Stimulated activated CD4-positive, alpha-beta T cell treated with anti-CD3 and anti-CD28 coated beads, Interleukin-1b, Interleukin-23, amount 100 ng/mL, for 24 hours (primary cell): ENCODE results near the gene SORD.
"Not testable (repeated sequence)": the region's sequence is repeated elsewhere in the genome, so short reads cannot be mapped to it uniquely, and the experiment has no call there.

Experiments
- DNase-seq, 4 experiments: peaks; one replicate each; pipeline ENCODE4 v3.0.0-alpha.2; 2020; ENCODE audit warnings: low read depth in 4 of 4, low spot score in 1 of 4

Gene SORD

DNA sequence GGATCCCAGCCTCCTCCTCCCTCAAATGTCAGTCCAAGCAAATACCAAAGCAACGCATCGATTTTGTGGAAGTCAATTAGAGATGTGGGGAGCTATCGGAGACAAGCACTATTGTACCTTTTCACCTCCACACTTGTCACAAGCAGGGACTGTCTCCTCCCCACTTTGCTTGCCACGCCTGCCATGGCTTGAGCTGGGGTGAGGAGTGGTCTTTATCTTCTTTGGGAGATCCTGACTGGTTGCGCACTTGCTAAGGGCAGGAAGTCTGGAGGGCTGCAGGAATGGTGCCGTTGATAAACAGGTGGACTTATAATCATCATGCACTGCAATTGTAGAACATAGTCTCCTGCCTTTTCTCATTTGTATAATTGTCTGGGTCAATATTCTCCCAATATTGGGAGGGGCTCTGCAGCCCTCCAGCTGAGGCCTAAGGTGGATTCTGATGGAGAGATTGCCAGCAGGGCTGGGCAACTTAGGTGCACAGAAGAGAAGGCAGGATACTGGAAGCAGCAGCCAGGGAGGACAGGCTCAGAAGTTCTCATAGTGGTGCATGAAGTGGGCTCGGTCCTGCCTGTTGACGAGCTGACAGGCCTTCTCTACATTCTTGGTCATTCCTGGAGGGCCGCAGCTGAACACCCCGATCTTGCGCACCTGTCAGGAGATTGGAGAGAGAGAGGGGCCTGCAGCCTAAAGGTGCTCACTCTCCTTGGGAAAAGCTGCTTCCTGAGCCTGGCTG, 70.8 kb downstream of the SORD start:
- no peak for DNase-seq

DNA sequence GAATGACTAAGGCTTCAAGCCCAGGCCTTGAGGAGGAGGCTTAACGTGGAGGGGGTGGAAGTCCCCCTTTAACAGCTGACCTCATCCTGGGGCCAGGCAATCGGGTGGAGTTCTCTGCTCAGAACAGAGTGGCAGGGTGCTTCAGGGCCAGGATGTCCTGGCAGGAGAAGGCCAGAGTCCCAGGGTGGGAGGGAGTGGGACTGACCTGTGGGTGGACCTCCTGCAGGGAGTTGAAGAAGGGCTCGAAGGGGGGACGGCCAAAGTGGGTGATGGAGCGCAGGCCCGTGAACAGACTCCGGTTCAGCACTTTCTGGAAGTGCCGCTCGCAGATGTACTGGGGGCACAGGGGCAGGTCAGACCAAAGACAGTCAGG, 71.3 kb downstream of the SORD start:
- no peak for DNase-seq

DNA sequence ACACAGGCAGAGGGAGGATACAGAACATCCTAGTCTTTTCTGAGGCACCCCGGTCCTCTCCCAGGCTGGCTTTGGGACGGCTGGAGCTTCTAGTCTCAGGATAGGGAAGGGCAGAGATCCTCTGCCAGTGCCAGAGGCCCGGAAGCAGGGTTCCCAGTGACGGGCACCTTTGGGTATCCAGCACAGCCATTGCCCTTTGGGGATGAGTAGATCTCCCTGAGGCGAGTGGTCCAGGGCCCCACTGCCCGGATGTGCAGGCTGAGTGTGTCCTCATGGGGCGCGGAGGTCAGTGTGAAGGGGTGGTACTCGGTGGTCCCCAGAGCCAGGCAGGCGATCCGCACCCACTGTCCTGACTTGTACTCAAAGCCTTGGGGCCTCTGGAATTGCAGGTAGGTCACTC, 72.7 kb downstream of the SORD start:
- no peak for DNase-seq

DNA sequence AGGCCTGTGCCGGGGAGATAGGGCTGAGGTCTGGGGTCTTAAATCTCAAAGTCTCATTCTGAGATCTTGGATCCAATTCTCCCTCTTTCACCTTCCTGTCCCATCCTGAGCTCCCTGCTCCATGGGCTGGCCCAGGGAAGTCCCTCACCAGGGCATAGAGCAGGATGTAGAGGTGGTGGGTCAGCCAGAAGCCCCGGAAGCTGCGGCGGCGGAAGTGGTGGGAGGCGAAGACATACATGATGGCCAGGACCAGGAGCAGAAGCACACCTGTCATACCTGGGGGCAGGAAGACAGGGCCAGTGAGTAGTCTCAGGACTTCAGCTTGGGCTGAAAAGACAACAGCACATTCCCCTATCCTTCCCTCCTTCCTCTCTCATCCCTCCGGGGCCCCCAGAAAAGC, 74.5 kb downstream of the SORD start:
- no peak for DNase-seq

DNA sequence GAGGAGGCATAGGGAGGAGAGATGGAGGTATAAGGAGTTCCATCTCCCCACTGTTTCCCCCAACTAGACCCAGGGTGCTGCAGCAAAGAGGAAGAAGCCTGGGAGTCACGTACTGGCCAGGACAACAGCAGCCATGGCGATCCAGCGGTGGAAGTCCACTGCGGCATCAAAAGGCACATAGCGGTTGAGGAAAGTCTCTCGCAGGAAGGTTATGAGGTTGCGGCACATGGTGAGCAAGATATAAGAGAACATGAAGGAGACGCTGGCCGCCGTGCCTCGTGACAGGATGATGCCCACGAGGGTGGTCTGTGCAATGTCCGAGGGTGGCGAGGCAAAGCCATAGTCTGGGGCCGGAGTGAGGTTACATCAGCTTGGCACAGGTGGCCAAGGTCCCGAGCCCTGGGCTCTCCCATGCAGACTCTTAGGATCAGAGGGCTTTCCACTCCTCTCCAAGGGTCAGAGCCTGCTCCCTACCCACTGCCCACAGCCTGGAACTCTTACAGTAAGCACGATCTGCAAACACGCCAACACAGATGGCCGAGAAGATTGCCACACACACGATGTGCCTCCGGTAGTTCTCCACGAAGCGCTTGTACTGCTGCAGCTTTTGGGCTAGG, 76.7 kb downstream of the SORD start:
- DNase-seq: no peak

DNA sequence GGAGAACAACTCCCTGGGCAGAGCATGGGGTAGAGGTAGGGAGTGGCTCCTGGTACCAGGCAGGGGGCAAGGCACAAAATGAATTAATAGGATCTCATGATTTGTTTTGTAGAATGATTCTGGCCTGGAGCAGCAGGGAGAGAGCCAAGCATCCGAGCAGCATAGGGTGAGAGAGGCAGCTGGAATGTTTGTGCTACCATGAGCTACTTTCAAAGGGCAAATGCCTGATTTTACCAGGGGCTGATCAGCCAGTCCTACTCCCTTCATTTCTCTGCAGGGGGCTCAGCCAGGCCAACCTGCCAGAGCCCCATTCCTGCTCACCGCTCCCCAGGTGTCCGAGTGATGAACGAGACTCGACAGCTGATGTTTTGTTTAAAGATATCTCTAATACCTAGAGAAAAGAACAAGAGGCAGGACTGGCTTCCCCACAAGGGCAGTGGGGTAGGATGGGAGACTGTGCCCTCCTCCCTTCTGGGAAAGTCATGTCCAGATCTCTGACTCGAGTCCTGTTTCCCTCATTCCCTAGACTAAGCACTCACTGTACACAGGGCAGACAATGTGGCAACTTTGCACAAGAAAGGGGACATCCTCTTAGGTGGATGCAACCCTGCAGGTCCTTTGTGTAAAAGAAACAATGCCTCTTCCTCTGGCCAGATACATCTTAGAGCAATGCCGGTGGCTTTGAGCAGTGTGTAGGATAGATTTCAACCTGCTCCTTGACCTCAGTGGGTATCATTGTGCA, 78.1 kb downstream of the SORD start:
- no peak for DNase-seq

DNA sequence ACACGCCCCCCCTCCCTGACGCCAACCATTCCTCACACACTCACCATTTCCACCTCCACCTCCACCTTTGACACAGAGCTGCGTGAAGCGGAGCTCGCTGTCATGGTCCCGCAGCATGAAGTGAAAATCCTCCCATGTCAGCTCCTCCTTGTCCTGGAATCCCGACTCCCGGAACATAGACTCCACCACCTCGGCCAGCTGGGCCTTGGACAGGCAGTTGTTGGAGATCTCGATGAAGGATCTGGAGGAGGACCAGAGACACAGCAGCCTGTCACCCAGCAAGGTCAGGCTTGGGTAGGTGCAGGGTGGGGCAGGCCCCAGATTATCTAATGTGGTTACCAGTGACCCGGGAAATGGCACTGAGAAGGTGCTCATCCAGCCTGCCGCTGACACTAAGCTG, 78.8 kb downstream of the SORD start:
- no peak for DNase-seq

DNA sequence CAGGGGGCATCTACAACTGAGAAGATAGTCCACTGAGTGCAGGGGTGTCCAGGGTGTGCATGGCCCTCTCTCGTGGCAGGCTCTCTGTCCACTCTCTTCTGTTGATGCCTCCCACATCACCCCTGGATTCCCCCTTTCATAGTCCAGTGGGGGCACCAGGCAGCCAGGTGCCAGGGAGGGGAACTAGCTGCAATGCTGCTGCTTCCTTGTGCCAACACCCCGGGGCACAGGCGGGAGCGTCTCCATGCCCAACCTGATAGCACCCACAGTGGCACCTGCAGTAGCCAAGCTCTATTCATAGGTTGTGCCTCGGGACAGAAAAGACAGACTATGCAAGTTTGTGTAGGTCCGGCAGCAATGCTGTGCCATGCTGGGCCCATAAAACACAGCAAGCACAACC, 79.2 kb downstream of the SORD start:
- DNase-seq: no peak

DNA sequence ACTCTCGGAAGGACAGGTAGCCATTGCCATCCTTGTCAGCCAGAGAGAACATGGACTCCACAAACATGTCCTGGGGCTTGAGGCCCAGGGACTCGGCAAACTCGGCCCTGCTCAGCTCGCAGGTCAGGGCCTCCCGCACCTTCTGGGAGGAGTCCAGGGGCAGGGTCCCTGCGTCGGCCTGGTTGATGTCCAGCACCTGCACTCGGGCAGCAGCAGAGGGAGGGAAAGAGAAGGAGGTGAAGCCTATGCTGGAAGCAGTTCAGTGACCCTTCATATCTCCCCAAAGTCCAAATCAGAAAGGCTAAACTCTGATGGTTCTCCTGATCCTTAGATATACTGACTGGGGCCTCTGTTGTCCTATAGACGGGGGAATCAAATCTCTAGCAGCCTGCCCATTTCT, 81.2 kb downstream of the SORD start:
- not testable (repeated sequence) for DNase-seq

DNA sequence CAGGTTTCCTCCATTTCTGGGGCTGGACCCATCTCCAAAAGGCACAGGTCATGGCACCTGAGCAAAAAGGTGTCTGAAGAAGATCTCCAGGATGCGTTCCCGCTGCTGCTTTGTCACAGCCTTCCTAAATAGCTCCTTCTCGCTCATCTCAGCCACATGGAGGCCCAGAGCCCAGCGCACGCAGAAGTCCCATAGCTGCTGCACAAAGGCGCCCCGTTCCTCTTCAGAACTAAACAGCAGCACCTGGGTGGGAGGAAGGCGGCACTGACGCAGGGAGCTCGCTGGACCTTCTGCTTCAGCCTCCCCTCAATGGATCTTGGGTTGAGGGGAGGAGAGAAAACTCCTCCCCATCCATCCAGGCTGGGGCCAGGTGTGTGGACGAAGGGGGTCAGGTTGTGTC, 82.6 kb downstream of the SORD start:
- no peak for DNase-seq

DNA sequence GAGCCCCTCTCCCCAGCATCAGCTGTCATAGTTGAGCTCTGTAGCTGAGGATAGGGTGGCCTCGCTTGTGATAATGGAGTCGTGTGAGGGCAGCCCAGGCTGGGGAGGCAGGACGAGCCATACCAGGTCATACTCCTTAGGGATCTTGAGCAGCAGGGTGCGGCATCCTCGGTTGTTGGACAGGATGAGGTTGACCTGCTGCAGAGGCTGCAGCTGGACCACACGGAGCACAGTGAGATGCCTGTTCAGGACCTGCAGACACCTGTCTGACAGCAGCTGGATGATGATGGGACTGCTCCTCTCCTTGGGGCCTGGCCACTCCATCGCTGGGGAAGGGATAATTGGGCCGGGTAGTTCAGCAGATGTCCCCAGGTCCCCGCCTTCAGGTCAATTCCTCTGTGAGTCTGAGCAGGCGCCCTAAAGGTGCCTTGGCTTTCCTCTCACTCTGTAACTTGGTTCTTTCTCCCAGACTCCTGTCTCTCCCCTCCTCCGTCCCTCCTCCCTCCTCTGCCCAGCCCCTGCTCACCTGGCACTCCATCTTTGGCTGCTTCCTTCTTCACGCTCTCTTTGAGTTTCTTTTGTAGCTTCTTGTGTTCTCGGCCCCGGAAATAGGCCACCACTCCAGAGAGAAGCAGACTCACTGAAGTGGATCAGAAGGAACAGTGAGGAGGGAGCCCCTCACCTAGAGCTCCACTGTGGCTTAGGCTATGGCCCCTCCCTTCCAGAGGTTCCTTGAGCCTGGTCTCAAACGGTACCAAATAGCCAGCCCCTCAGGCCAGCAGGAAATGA, 83.2 kb downstream of the SORD start:
- DNase-seq: no peak

DNA sequence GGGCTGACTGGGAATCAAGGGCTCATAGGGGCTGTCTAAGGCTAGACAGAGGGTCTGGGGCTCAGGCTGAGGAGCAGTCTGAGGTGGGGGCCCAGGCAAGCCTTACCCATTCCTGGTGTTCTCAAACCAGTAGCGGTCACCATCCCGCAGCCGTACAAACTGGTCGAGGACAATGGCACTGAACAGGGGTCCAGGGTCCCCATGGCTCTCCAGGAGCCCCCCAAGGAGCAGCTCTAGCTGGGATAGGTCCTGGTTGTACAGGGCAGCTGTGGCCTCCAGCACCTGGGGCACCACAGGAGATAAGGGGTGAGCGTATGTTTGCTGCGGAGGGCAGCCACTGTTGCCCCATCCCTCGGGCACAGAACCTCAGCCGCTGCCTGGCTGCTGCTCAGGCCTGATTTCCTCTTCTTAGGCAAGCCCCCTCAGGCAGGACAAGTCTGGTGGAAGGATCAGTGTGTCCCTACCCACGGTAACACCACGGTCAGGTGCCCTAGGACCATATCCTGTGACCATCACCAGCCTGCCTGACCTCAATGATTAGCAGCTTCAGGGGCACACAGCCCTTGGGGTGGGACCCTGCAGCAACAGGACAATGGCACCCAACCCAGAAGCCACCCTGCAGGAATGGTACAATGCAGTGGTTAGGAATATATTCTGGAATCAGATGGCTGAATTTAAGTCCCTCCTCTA, 85.1 kb downstream of the SORD start:
- DNase-seq: no peak

DNA sequence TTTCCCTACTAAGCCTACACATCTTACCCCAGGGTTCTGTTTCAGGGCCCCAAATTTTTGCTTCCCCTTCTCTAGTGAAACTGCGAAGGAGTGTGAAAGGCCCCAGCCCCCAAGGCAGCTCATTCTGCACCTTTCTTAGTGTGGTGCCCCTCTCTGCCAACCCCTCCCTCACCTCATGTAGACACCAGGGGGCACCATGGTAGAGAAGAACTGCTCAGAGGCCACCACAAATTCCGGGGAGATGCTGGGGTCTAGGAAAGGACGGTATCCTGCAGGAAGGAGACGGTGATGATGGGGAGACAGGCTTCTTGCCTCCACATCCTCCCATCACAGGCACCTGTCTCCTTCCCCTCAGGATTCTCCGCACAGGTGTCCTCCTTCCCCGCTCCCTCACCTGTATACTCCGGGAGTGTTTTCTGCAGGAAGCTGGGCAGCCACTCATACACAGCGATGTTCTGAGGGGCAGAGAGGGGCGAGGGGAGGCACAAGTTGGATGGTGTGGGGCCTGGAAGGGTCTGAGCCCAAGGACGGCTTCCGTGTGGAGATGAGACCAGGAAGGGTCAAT, 87.3 kb downstream of the SORD start:
- no peak for DNase-seq

DNA sequence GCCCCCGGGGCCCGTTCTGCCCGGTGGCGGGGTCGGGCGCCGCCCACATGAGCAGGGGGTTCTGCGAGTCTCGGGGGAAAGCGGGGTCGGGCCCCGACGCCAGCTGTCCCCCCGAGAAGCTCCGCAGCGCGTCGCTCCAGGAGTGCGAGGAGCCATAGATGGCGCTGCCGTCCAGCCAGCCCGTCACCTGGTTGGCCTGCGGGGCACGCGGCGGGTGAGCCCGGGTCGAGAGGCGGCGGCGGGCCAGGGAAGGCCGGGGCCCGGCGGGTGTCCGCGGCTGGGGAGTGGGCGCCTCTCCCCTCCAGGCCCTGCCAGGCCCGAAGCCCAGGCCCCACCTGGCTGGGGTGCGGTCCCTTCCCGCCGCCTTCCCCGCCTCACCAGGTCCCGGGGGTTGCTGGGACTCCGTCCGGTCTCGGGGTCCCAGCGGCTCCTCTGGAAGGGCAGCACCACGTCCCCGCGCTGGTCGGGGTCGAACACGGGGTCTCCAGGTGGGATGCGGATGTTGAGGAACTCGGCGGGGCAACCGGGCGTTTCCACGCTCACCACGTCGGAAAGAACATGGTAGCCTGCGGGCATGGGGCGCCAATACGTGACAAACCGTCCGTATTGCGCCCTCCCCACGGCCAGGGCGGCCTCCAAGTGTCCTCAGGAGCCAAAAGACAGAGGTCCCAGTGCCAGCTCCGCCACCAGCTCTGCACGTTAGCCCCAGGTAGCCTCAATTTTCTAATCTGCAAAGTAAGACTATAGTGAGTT, 88.6 kb downstream of the SORD start:
- no peak for DNase-seq

DNA sequence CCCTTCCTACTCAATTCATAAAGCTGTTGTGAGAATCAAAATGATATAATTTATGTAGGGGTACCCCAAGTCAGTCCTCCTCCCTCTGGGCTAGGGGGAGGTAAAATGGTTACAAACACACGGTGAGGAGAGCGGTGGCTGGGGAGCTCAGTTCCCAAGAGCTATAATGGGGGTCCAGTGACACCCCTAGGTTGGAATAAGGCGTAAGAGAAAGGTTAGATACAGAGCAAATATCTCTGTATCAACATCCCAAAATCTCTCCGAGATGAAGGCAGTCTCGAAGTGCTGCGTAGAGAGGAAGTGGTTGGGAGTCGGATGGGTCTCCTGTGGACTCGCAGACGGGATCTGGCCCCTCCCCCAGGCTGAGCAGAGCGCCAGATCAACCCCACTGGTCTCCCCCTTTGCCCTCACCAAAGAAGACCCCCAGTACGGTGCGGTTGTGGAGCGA, 89.2 kb downstream of the SORD start:
- no peak for DNase-seq

DNA sequence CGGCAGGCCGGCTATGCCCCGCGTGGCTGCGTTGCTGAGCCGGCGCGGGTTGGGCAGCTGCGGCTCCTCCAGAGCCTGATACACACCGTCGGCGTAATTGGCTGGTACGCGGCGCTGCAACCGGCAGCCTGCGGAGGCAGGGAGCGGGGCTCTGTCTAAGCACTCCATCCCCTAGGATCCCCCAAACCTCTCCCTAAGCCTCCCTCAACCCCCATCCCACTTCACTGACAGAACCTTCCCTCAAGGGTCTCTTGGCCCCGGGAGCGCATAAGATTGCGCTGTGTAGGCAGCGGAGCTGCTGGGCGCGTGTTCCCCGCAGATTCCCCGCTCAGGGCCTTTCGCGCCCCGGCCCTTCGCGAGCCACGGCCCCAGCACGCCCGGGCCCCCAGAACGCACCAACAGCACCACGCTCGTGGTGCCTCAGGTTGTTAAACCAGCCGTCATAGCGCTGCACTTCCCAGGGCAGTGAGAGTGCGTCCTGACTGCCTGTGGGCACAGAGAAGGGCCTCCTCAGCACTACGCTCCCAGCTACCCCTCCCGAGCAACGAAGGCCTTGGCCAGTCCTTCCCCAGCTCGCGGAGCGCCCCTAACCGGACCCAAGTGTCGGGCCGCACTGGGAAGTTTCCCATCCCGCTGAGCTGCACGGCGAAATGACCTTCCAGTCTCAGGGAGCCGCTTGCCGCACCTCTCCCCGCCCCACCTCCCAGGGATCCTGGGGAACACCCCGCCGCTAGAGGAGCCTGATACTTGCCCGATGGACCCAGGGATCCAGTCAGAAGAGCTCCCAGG, 89.8 kb downstream of the SORD start:
- no peak for DNase-seq

DNA sequence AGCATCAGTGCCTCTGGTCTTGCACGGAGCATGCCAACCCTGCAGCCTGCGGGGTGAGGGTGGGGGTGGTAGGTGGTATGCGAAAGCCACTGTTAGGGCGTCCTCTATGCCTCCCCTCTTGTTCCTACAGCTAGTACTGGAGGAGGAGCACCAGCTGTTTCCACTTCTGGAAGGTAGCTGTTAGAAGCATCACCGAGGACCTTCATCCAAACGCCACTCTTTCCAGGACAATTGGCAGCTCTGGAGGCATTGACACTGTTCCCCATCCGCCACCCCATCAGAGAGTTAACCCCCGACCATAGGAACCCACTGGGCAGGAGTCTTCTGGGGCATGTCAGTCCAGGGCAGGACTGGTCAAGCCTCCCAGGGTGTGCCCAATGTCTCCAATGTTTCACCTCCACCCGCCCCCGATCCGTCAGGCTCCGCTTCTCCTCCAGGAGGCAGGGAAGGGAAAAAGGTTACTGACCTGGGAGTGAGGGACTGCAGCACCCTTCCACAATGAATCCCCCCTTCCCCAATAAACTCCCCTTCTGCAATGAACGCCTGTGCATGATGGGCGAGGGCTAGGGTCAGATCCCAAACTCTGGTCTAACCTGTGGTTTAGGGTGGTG, 90.5 kb downstream of the SORD start:
- no peak for DNase-seq

DNA sequence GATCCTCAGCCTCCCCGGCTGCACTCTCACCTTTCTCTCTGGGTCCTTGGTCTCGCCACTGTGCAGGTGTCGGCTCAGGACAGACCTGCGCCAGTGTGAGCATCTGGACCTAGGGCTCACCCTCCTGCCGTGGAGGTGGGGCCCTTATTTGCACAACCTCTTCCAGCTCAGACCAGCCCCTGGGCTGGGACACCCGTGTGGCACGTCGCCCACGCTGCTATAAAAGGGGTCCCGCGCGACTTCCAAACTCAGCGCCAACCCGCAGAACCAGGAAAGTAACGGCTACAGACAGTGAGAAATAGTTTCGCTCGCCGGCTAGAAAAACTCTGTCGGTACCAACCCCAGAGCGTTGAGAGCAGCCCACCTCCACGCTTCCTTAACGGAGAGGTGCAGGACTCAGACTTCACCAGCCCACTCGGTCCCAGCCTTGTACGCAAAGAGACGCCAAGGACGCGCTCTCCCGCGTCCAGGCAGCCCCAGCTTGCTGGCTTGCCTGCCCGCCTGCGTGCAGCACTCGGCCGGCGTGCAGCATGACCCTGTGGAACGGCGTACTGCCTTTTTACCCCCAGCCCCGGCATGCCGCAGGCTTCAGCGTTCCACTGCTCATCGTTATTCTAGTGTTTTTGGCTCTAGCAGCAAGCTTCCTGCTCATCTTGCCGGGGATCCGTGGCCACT, 91.2 kb downstream of the SORD start, which contains the start of the genes DUOX2 and DUOXA2:
Gene DUOX2, minus strand, starts transcription at position 97 of the 675 bp plus-strand sequence. CDS start 761 bp downstream, outside the sequence.
Gene DUOXA2, plus strand, starts transcription at position 251 of the 675 bp plus-strand sequence. Its CDS starts 280 bp downstream, at position 531.
- no peak for DNase-seq
